Endothelial cell of umbilical vein (primary cell): ENCODE measurements around the gene C1QTNF2. TPM values are rescaled to one million over a fixed set of nuclear protein-coding genes. Genes with fewer than 3 reads are reported as not detected.

Experiments
- BruUV-seq: library from RNA; stranded (reverse); fragments of 400-500 nt; replicated peaks from 2 replicates; lab custom pipeline; 2021; lab: Mats Ljungman, UMichigan
- CTCF ChIA-PET: fragments of 300-600, 350-600 bp; sonication (Branson Sonifier 250); formaldehyde crosslinking; loops from one replicate; lab custom pipeline; 2021; ENCODE audit warnings: antibody characterized with exemption, inconsistent platforms; lab: Charles Lee
- POLR2A ChIA-PET: fragments of 300-600, 350-600 bp; sonication (Branson Sonifier 250); formaldehyde crosslinking; loops from one replicate; lab custom pipeline; 2021; ENCODE audit warnings: antibody characterized with exemption, inconsistent platforms; lab: Charles Lee
- DNase-seq: peaks from one replicate; pipeline ENCODE4 v3.0.0-alpha.2; 2011; ENCODE audit warnings: low read depth, low spot score
- FAIRE-seq: peaks from 2 replicates; lab custom pipeline; 2011; peaks lifted over from hg19 to GRCh38; lab: Jason Lieb, UNC
- H2AFZ ChIP-seq: 2 replicates; pipeline ENCODE4 v1.6.0; 2012; ENCODE audit warnings: low read depth, low read length, control low read depth, inconsistent platforms
- H3K27ac ChIP-seq: 2 replicates; pipeline ENCODE4 v1.5.1; 2011; ENCODE audit warnings: low read depth, mild to moderate bottlenecking, control low read depth, low read length, moderate library complexity; ENCODE audit not compliant: insufficient read depth
- H3K27me3 ChIP-seq, 2 experiments: 2 replicates each; pipeline versions ENCODE4 v1.6.0 to v1.6.1; 2011; ENCODE audit warnings: low read length in 2 of 2, mixed read lengths in 1 of 2; ENCODE audit not compliant: control insufficient read depth in 2 of 2, insufficient read depth in 2 of 2
- H3K36me3 ChIP-seq, 2 experiments: 2 replicates in 1 of 2; 3 replicates in 1 of 2; pipeline ENCODE4 v1.5.1; 2011; ENCODE audit warnings: low read length in 2 of 2, mild to moderate bottlenecking in 1 of 2, moderate library complexity in 1 of 2; ENCODE audit not compliant: control insufficient read depth in 2 of 2, insufficient read depth in 2 of 2; ENCODE audit errors: extremely low read depth in 1 of 2
- H3K4me1 ChIP-seq: 3 replicates; pipeline ENCODE4 v1.5.1; 2011; ENCODE audit warnings: mild to moderate bottlenecking, low read length; ENCODE audit not compliant: control insufficient read depth, insufficient read depth; ENCODE audit errors: extremely low read depth
- H3K4me2 ChIP-seq: 2 replicates; pipeline ENCODE4 v1.6.1; 2011; ENCODE audit warnings: low read length, control low read depth, mixed read lengths; ENCODE audit not compliant: insufficient read depth
- H3K4me3 ChIP-seq, 3 experiments: fragments of 200-600 bp in 1 of 3; sonication (generic), shearing (Covaris generic) in 1 of 3; replicated peaks in 1 of 3; 2 replicates each; pipeline ENCODE4 v1.5.1; 2011 to 2016; ENCODE audit warnings: control low read depth in 3 of 3, low read length in 3 of 3, mild to moderate bottlenecking in 2 of 3, inconsistent platforms in 1 of 3, low read depth in 1 of 3, moderate library complexity in 1 of 3; ENCODE audit not compliant: insufficient read depth in 1 of 3
- H3K79me2 ChIP-seq: 2 replicates; pipeline ENCODE4 v1.6.0; 2012; ENCODE audit warnings: low read length, inconsistent platforms; ENCODE audit not compliant: control insufficient read depth, insufficient read depth
- H3K9ac ChIP-seq: replicated peaks from 2 replicates; pipeline ENCODE3; 2011; ENCODE audit warnings: low read length, control low read depth; ENCODE audit not compliant: insufficient read depth; ENCODE audit errors: extremely low read depth
- H3K9me1 ChIP-seq: replicated peaks from 3 replicates; pipeline ENCODE4 v1.6.0; 2011; ENCODE audit warnings: mild to moderate bottlenecking, low read length; ENCODE audit not compliant: control insufficient read depth, insufficient read depth; ENCODE audit errors: extremely low read depth
- H3K9me3 ChIP-seq: replicated peaks from 2 replicates; pipeline ENCODE4 v1.5.1; 2012; ENCODE audit warnings: low read length, inconsistent platforms; ENCODE audit not compliant: control insufficient read depth, insufficient read depth
- H4K20me1 ChIP-seq: replicated peaks from 2 replicates; pipeline ENCODE3; 2011; ENCODE audit warnings: mild to moderate bottlenecking, low read length; ENCODE audit not compliant: control insufficient read depth, insufficient read depth; ENCODE audit errors: extremely low read depth
- CTCF ChIP-seq, 2 donors: IDR thresholded peaks; 1 replicate in 1 of 2; 2 replicates in 1 of 2; pipeline ENCODE4 v1.5.1; 2011; ENCODE audit warnings: low read length in 2 of 2, mild to moderate bottlenecking in 2 of 2, moderate library complexity in 2 of 2, control low read depth in 1 of 2, inconsistent platforms in 1 of 2, low read depth in 1 of 2; ENCODE audit not compliant: insufficient read depth in 1 of 2; ENCODE audit errors: extremely low read depth in 1 of 2
- EZH2 ChIP-seq: IDR thresholded peaks from 2 replicates; pipeline ENCODE4 v1.6.1; 2012; ENCODE audit warnings: borderline replicate concordance, low read depth, mild to moderate bottlenecking, moderate library complexity, low read length, inconsistent platforms; ENCODE audit not compliant: severe bottlenecking
- FOS ChIP-seq: IDR thresholded peaks from 2 replicates; pipeline ENCODE4 v1.6.1; 2011; ENCODE audit warnings: mild to moderate bottlenecking, low read length, moderate library complexity, borderline replicate concordance; ENCODE audit not compliant: insufficient read depth
- GATA2 ChIP-seq: IDR thresholded peaks from 2 replicates; pipeline ENCODE4 v1.7.0; 2011; ENCODE audit warnings: low read depth, mild to moderate bottlenecking, moderate library complexity, mixed read lengths, low read length; ENCODE audit not compliant: insufficient read length, insufficient read depth
- JUN ChIP-seq: IDR thresholded peaks from 2 replicates; pipeline ENCODE4 v1.6.1; 2011; ENCODE audit warnings: borderline replicate concordance, low read depth; ENCODE audit not compliant: insufficient read length, insufficient read depth
- MAX ChIP-seq: IDR thresholded peaks from 2 replicates; pipeline ENCODE4 v1.6.1; 2011; ENCODE audit not compliant: insufficient read depth, insufficient read length
- MYC ChIP-seq: IDR thresholded peaks from one replicate; pipeline ENCODE4 v1.6.1; 2011; ENCODE audit warnings: mild to moderate bottlenecking, low read depth, low read length
- POLR2A ChIP-seq: IDR thresholded peaks from 2 replicates; pipeline ENCODE4 v1.6.1; 2012; ENCODE audit warnings: low read depth, mild to moderate bottlenecking, control low read depth, low read length
- POLR2AphosphoS5 ChIP-seq: IDR thresholded peaks from 2 replicates; pipeline ENCODE4 v1.6.1; 2012; ENCODE audit warnings: low read depth, mild to moderate bottlenecking, control low read depth, low read length, moderate library complexity; ENCODE audit not compliant: insufficient read depth
- dilution Hi-C: fragments of 300-500 bp; cut with MboI; formaldehyde crosslinking; loops from one replicate; pipeline ENCODE4 v1.15.0; 2019; ENCODE audit warnings: low sequenced_read_pairs; ENCODE audit not compliant: extremely low pct_ligation_motif_present
- intact Hi-C: fragments of 100-400 bp; cut with micrococcal nuclease; formaldehyde crosslinking; loops from one replicate; pipeline ENCODE4 v1.10.0; 2022
- polyA plus RNA-seq, 4 experiments: library from polyadenylated mRNA; depleted of rRNA in 3 of 4; stranded (reverse) in 3 of 4; unstranded in 1 of 4; fragments of >200 nt; gene quantifications; 2 replicates each; pipeline versions ENCODE4 v1.2.1 to v1.2.3, GENCODE V29; 2011 to 2012; ENCODE audit warnings: missing spikeins in 1 of 4
- total RNA-seq: library from RNA; stranded (reverse); gene quantifications from 2 replicates; pipeline ENCODE4 v1.2.3, GENCODE V29; 2021

The C1QTNF2 gene
- total and polyA plus RNA-seq, 2 donors (not counting 3 experiments of a cell fraction or from before 2014, with no cell fraction given): 0.52 to 0.53 TPM

GRCh38 chr5:160318409-160318808, 52.0 kb downstream of the C1QTNF2 start:
- H2AFZ ChIP-seq: no peak overlapping the region
- no peak overlapping the region for H3K9ac ChIP-seq
- H3K4me2 ChIP-seq: no peak overlapping the region
- H3K9me1 ChIP-seq: no peaks in the 10 kb centered on the region
- peaks cover 19% of the 10 kb centered on the region for H3K4me1 ChIP-seq
- BruUV-seq: no TSS peak
- POLR2A ChIA-PET: interaction anchor here (0.6 kb wide), 1 partner anchor 161 kb away, joined by 6 read pairs; no protein-coding TSS in a partner anchor
- no peaks in the 10 kb centered on the region for H3K79me2 ChIP-seq
- no peaks in the 10 kb centered on the region for H3K9me3 ChIP-seq
- H3K36me3 ChIP-seq: no peaks in the 10 kb centered on the region
- intact Hi-C loops (no loop called here), dilution Hi-C loops (no loop called here)
- CTCF ChIA-PET: interaction anchor here (1.2 kb wide), 2 partner anchors 72 to 297 kb away, joined by 3 to 5 read pairs; no protein-coding TSS in a partner anchor
- H4K20me1 ChIP-seq: no peaks in the 10 kb centered on the region
- no peak overlapping the region for H3K27ac ChIP-seq
- FAIRE-seq (no peak), DNase-seq (no peak)
- TF ChIP-seq EZH2 (no peak), JUN (no peak), FOS (no peak), MYC (no peak), GATA2 (no peak), POLR2A (no peak), CTCF (IDR thresholded peaks at IDR 0.05; ENCODE audit: extremely low read depth in 1 of 2, insufficient read depth in 1 of 2, low read depth in 1 of 2, low read length in 2 of 2) (no peak), POLR2AphosphoS5 (no peak), MAX (no peak)
- H3K4me3 ChIP-seq: no peak overlapping the region
- no peaks in the 10 kb centered on the region for H3K27me3 ChIP-seq
